CD4-positive, alpha-beta T cell treated with Interleukin-1 beta for 1 hour (primary cell): ENCODE measurements around the gene HCFC1R1.

ENCODE experiments used
- DNase-seq, 2 donors: peaks; one replicate each; pipeline ENCODE4 v3.0.0-alpha.2; 2020 to 2022

Gene HCFC1R1

GRCh38 chr16:3035289-3035971 lies 11.7 kb upstream of the HCFC1R1 start:
- DNase-seq = no peak

GRCh38 chr16:3032624-3033023 lies 8.9 kb upstream of the HCFC1R1 start:
- DNase-seq = no peak

- no peak for DNase-seq
Measured at GRCh38 chr16:3030222-3031212, 6.8 kb upstream of the HCFC1R1 start.

GRCh38 chr16:3029491-3030221 lies 5.9 kb upstream of the HCFC1R1 start:
- DNase-seq = peak in 1 of 2 donors; percentile 40

- DNase-seq = no peak
Measured at GRCh38 chr16:3028716-3029319, 5.1 kb upstream of the HCFC1R1 start.

GRCh38 chr16:3027983-3028715 lies 4.4 kb upstream of the HCFC1R1 start:
- peak; percentile 88 to 90 for DNase-seq

- DNase-seq = no peak
Measured at GRCh38 chr16:3027489-3027795, 3.7 kb upstream of the HCFC1R1 start.

- no peak for DNase-seq
Measured at GRCh38 chr16:3026609-3027488, 3.1 kb upstream of the HCFC1R1 start.

- DNase-seq = no peak
Measured at GRCh38 chr16:3026003-3026378, 2.2 kb upstream of the HCFC1R1 start.

- no peak for DNase-seq
Measured at GRCh38 chr16:3025032-3026002, 1.6 kb upstream of the HCFC1R1 start.

GRCh38 chr16:3023415-3023668 lies 400 bp downstream of the HCFC1R1 start:
- no peak for DNase-seq

GRCh38 chr16:3022684-3023414 lies 893 bp downstream of the HCFC1R1 start:
- no peak for DNase-seq

GRCh38 chr16:3022208-3022683 lies 1.5 kb downstream of the HCFC1R1 start:
- DNase-seq = peak; percentile 61 to 73

- peak; percentile 65 to 67 for DNase-seq
Measured at GRCh38 chr16:3021449-3022207, 2.1 kb downstream of the HCFC1R1 start.

GRCh38 chr16:3020604-3021448 lies 2.9 kb downstream of the HCFC1R1 start:
- DNase-seq = peak; percentile 62 to 68

GRCh38 chr16:3020247-3020603 lies 3.5 kb downstream of the HCFC1R1 start, which contains the start of gene TNFRSF12A:
Gene TNFRSF12A (plus strand): TSS chr16:3020368. CDS start chr16:3020398, 30 bp downstream.
- peak; percentile 76 to 77 for DNase-seq

GRCh38 chr16:3019594-3020246 lies 4.0 kb downstream of the HCFC1R1 start:
- no peak for DNase-seq
